Adipose tissue (tissue), 3 donors: ENCODE results near the gene FEZF1. TPM values are rescaled to one million over a fixed set of nuclear protein-coding genes. Genes with fewer than 3 reads are reported as not detected.

ENCODE experiments used
- H3K27ac ChIP-seq: one replicate; pipeline ENCODE4 v1.5.1; 2013; ENCODE audit warnings: low read depth, low read length
- WGBS, 3 donors: extraction: QIAGEN DNeasy Blood & Tissue Kit; methylation state at CpG; one replicate each; pipeline ENCODE4 v1.1.7; 2013; 5-methylcytosine and 5-hydroxymethylcytosine counted together
- polyA plus RNA-seq, 3 donors: library from polyadenylated mRNA; stranded (reverse); fragments of 200-250 nt; gene quantifications; one replicate each; pipeline ENCODE4 v1.2.3, GENCODE V29; 2013
- donor health status: healthy with polysubstance abuse.
- donor health status: Bipolar disorder and iron deficiency.
- donor health status: healthy.

FEZF1 gene
- polyA plus RNA-seq, result not detected

DNA sequence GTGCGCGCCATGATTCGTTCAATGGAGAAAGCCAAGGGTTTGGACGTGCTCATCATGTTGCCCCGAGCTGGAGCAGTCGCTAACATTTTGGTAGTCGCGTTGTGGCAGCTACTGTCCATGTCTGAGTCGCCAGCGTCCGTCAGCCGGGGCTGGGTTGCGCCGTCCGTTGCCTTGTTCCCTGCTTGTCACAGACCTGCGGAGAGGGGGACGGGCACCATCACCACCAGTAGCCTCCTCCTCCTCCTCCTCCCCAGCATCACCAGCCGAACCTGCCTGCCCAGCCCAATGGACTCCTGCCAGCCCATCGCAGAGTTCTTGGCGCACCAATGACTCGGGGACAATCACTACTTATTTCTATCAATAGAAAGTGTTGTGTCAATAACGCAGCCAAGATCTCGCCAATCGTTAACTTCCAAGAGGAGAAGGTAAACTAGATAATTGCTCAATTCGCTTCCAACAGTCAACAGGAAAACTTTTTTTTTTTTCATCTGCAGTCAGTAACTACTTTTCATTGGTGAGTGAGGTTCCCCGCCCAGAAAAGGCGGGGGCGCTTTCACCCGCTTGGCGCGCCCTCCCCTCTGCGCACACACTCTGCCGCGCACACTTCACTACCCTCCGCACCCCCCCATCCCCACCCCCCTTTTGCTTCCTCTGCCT, at the start of gene FEZF1:
Gene FEZF1, minus strand, starts transcription at position 432 of the 657 bp plus-strand sequence. Its CDS starts 313 bp downstream, at position 119.
- no peak within 1 kb of the TSS for H3K27ac ChIP-seq
- WGBS, 3 donors, result 4 to 6% (median 5%) methylated on average over 35 of the region's 35 CpGs

DNA sequence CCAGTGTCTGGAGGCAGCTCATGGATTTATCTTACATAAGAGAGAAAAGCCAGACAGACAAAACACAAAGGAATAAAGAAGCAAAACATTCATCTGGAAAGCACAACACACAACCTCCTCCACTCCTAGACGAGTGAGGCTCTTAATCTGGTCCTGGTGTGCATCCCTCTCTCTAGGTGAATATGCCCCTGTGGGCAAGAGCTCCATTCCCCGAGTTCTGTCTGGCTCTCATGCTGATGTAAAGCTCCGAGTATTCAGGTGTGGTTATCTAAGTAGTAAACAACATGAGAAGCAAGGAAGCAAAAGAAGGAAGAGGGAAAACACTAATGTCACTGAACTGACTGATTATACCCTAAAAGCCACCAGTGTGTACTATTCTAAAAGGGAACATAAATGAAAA, 47.9 kb upstream of the FEZF1 start:
- H3K27ac ChIP-seq, result no peak overlapping the region
- 41 to 67% (median 55%) methylated on average over 3 of the region's 3 CpGs for WGBS, 3 donors

DNA sequence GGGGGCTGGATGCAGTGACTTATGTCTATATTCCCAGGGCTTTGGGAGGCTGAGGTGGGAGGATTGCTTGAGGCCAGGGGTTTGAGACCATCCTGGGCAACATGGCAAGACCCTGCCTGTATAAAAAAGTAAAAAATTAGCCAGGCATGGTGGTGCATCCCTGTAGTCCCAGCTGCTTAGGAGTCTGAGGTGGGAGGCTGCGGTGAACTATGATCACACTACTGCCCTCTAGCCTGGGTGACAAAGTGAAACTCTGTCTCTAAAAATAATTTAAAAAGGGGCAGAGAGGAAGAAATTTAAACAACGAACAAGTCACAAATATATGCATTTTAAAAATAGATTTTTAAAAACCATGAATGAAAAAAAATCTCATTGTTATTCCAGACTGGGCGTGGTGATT, 46.2 kb upstream of the FEZF1 start:
- no peak overlapping the region for H3K27ac ChIP-seq
- 86 to 93% (median 88%) methylated on average over 3 of the region's 3 CpGs for WGBS, 3 donors

DNA sequence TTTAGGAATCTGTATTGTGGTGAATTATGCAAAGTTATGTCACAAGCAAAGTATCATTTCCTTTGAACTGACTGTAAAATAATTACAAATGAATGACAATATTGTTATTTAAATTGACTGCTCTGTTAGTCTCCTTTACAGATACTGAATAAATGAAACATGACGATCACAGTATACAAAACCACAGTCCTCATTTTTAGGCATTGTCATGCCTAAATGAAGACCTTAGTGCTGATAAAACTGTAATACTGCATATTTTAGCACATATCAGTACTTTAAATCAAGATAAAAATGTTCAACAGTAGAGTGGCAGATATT, 39.7 kb upstream of the FEZF1 start:
- 90 to 94% (median 93%) methylated on average over 1 of the region's 1 CpG for WGBS, 3 donors
- no peak overlapping the region for H3K27ac ChIP-seq

DNA sequence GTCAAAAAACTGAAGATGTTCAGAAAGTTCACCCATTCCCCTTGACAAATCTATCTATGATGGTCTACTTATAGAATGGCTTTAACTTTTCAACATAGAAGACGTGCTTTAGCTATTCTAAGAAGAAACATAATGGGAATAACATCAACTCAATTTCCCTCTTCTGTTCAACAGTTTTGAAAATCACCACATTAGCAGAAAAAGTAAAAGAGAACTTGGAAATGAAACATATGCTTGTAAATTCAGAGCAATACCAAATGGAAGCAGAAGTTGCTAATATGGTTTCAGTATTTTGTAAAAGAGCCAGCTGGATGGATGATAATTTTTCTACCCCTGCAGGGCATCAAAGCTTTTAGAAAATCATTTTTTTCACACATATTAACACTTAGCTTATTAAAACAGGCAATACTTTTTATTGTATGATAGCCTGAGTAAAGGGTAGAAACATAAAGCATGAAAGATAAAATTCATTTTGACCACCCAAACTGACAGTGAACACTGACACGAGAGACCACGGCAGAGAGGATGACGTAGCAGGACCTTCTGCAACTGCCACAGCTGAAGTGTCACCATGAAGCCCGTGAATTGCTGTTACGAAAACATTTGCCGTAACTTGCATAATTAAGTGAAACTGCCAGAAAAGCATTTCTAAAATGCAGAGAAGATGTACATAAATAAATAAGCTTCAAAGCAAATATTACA, 39.2 kb upstream of the FEZF1 start:
- no peak overlapping the region for H3K27ac ChIP-seq
- WGBS, 3 donors, result 83 to 94% (median 86%) methylated on average over 7 of the region's 7 CpGs

DNA sequence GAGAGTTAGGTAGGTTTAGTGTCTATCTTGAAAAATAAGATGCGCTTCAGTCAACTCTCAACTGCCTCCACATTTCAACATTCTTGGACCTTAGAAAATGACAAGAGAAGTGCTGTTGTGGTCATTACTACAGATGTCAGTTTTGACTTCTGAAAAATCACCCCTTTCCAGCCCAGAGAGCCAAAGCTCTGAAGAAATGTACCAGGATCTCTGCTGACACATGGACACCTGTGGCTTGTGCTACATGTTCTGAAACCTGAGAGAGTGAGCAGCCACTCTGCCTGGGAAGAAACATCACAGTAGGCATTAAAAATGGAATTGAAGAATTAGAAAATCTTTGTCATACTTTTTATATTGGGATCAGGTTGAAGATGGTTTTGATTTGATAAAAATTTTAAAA, 35.9 kb upstream of the FEZF1 start:
- 95 to 100% (median 97%) methylated on average over 1 of the region's 1 CpG for WGBS, 3 donors
- H3K27ac ChIP-seq, result no peak overlapping the region

DNA sequence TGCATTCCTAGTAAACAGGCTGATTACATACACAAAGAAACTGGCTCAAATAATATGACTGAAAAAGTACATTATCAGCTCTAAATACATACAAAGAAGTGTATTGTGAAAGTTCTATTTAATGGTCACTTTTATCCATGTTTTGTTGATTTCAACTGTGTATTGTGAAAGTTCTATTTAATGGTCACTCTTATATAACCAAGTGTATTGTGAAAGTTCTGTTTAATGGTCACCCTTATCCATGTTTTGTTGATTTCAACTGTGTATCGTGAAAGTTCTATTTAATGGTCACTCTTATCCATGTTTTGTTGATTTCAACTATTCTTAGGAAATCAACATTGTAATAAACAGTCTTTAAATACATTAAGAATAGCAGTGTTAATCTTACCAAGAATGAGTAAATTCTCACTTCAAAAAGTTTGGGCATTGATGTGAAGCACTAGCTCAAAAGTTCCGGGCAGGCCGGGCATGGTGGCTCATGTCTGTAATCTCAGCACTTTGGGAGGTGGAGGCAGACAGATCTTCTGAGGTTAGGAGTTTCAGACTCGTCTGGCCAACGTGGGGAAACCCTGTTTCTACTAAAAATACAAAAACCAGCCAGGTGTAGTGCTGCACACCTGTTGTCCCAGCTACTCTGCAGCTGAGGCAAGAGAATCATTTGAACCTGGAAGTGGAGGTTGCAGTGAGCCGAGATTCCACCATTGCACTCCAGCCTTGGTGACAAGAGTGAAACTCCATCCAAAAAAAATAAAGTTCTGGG, 34.8 kb upstream of the FEZF1 start:
- 86 to 89% (median 87%) methylated on average over 6 of the region's 6 CpGs for WGBS, 3 donors
- H3K27ac ChIP-seq, result no peak overlapping the region

DNA sequence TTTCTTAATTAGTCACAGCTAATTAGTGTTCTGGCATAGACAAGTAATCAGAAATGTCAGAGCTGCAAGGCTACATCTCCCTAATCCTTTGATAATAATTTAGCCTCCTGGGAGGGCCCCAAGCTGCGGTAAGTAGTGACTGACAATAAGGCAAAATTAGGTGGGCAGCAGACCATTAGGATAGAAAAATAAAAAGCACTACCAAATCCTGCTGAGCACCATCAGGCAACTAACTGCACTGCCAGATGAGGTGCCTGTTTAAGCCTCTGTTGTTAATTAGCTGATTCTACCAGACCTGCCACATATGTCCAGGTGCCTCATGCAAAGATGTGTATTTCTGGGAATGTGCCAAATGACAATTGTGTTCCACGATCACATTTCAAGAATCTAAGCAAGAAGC, 32.5 kb upstream of the FEZF1 start:
- 73 to 81% (median 75%) methylated on average over 2 of the region's 2 CpGs for WGBS, 3 donors
- H3K27ac ChIP-seq, result no peak overlapping the region

DNA sequence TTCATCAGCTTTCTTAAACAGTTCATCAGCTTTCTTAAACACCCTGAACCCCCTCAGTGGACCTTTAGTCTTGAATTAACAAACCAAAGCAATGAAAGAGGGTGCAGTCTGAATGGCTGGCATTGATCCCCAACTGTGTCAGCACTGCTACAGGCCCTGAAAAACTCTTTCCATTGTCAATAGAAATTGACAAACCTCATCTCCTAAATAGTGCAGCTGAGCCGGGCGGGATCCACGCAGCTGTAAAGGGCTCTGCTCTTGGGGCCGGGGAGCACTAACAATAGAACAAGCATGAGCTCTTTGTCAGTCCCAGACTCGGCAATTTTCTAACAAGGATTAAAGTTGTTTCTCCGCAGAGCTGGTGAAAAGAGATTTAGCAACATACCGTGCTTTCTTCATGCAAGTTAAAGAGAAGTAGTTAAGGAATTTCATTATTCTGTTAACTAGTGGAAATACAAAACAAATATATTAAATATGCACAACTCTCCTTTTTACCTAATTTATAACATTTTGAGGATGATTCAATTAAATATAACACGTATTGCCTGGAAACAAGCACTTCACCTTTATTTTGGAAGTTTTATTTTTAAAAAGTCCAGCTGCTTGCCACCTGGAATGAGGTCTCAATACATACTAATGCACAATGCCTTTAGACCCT, 24.7 kb upstream of the FEZF1 start:
- H3K27ac ChIP-seq, result no peak overlapping the region
- WGBS, 3 donors, result 62 to 84% (median 73%) methylated on average over 8 of the region's 8 CpGs

DNA sequence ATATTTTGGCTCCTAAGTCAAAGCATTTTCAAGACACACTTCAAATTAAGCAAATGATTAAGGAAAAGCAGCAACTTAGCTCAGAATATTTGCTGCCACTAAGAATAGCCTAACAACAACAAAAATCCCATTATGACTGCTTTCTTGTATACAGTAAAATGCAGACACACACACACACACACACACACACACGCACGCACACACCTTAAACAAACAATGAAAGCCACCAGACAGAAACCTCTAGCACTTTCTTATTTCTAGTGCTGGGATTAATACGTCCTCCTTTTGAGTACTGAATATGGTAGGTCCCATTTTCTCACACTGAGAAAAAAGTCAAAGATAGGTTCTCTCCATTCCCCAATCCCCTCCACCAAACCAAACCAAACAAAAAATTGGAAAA, 23.4 kb upstream of the FEZF1 start:
- 56 to 73% (median 69%) methylated on average over 3 of the region's 3 CpGs for WGBS, 3 donors
- no peak overlapping the region for H3K27ac ChIP-seq

DNA sequence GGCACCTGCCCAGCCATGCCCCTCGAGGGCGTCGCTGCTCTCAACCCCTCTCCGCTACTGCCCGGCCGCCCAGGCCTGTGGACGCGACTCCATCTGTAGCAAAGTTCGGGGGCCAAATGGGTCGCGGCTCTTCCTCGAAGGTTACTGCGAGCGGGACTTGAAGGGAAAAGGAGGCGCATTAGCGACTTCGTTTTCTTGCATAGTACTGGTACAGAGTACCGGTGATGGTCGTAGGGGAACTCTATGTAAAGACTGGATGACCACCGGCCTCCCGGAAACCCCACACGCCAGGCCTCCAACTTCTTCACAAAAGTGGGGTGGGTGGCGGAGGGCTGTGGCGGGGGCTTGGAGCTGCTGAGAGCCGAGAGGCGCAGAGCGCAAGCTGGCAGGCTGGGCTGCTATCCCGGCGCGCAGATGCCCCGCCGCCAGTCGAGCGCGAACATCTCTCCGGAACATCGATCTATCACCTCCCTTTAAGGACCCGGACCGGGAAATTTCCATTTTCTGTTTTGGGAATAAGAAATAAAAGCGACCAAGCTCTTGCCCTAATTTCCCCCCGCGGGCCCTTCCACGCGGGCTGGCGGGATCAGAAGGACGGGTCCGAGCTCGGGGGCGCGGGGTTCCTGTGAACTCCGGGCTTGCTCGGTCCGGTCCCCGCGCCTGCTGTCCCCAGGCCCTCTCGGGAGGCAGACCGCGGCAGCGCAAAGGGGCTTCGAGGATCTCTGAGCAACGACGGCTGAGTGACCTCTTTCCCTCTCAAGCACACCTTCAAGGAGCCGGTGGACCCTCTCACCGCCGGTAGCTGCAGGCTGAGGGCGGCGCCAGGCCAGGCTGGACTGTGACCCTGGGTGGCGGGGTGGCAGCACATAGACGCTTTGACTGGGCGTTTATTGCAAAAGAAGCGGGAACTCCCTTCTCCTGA, 12.2 kb upstream of the FEZF1 start:
- no peak overlapping the region for H3K27ac ChIP-seq
- WGBS, 3 donors, result 6 to 7% (median 7%) methylated on average over 71 of the region's 71 CpGs

DNA sequence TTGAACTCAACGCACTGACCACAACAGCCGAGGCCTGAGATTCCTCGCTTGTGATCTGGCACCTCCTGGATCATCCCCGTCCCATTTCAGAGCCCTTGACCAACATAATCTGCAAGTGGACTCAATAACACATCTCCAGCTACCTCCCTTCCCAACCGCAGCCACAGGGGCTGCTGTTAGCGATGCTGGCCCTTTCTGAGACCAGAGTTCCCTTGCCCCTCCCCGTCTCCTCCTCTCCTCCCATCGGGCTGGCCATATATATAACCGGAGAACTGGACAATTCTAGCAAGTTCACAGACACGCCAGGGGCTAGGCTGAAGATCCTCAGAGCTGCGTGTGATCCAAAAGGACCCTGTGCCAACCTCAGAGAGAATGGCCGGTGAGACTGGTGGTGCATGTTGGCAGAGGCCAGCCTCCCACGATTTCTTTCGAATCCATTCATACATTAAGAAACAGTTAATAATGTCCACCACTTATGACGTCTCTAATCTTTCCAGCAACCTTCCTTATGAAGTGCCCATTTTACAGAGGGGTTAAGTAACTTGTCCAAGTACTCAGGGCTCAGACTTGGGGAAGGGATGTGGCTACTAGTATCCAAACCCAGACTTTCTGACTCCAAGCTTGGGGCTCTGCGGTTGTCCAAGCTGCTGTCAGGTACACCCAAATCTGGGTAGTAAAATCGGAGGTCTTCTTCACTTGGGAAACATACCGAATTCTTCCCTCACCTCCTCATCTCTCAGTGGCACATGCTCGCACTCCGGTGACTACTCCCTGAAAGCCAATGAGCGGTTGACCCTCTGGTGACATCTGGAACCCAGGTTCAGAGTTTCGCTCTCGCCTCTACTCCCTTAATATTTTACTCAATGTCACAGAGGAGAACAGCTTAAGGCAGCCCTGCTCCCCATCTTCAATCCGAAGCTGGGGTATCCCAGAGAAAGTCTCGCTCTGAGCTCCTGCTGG, 11.2 kb upstream of the FEZF1 start:
- H3K27ac ChIP-seq, result no peak overlapping the region
- WGBS, 3 donors, result 7 to 10% (median 9%) methylated on average over 25 of the region's 25 CpGs

DNA sequence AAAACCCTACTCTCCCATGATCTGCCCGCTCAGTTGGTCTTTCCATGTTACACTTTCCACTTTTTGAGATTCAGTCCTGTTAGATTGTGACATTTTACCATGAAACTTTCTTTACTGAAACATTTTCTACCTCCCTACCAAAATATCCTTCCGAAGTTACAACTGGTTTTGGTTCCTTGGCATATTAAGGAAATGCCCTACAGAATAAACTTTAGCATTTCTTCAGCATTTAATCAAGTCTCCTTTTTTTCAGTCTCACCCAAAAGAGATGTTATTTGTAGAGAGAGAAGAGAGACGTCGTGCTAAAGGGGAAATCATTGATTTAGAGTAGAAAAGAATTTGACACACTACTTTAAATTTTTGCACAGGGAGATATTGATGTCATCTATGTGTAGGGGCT, 9.7 kb upstream of the FEZF1 start:
- no peak overlapping the region for H3K27ac ChIP-seq
- WGBS, 3 donors, result 22 to 32% (median 27%) methylated on average over 4 of the region's 4 CpGs

DNA sequence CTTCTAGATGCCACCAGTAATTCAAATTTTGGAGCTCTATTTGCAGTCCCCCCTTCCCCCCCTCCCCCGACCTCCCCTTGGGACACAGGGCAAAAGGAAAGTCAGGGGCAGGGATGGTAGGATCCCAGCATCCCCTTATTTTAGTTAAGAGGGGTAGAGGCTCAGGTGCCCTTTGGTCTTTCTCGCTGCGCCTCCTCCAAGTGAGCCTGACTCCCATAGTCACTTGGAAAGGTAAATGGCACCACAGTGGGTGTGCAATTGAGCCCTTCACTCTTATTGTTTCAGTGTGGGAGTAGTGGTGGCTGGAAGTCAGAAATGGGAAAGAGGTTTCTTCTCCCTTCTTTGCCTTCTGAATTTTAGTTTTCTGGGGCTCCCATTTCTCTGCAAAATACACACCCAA, 8.2 kb upstream of the FEZF1 start:
- H3K27ac ChIP-seq, result no peak overlapping the region
- 26 to 31% (median 30%) methylated on average over 3 of the region's 3 CpGs for WGBS, 3 donors

DNA sequence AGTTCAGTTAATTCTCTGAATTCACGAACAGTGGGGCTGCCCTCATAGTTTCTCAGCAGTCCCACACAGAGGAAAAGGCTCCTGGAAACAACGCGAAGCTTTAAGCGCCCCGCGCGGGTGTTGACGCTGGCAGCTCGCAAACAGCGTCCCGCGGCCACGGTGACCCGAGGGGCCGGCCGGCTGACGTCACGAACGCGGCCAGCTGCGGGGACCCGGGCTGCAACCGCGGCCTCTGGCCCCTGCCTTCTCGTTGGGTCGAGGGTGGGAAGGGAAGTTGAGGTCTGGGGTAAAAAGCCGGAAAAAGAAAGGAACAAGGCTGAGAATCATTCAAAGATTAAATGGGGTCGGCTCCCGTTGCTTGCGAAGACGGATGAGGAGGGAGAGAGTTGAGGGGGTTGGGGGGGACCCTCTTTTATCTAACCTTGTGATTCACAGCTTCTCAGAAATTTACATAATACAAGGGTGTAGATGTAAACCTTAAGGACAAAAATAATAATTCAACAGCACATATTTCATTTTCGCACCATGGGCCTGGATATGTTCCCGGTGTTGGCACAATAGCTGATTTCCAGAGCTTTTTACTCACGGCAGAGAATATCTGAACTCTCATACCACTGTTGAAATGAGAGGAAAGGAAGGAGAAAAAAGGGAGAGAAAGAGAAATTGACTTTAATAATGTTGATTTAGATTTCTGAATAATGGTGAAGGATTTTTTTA, 7.3 kb upstream of the FEZF1 start:
- WGBS, 3 donors, result 6 to 10% (median 7%) methylated on average over 34 of the region's 34 CpGs
- no peak overlapping the region for H3K27ac ChIP-seq

DNA sequence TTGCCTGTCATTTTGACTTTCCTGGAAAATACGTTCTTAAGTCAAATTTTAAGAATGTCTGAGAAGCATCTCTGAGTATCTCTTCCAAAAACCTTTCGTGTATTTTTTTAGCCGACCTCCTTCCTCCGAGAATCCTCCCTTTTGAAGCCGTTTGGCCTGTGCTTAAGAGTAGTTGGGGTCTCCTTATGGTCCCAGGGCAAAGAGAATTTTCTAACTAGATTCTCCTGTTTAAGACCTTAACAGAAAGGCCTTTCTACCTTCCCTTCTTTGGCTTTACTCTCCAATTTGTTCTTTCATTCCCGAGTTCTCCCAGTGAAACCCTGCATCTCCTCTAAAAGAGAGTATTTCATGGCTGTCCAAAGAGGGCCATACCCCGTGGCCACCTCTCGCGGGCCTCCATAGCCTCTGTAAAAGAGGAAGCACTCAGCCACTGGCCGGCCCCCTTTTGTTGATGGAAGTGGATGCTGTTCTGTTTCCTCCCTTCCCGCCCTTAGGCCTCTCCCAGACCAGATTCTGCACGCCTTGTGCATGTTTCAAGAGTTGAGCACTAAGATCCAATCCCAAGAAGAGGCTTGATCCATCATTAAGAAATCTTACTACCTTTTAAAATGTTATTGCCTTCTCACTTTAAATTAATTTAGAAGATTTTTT, 6.6 kb upstream of the FEZF1 start:
- 29 to 43% (median 34%) methylated on average over 12 of the region's 12 CpGs for WGBS, 3 donors
- no peak overlapping the region for H3K27ac ChIP-seq
